Hematopoietic multipotent progenitor cell treated with erythropoietin and hydrocortisone succinate and interleukin-3 and kit ligand, for 6 days (in vitro differentiated cells): ENCODE data around the gene ATP5F1A.
"Not testable (repeated sequence)": the region's sequence is repeated elsewhere in the genome, so short reads cannot be mapped to it uniquely, and the experiment has no call there.

Experiments used
- DNase-seq: peaks from one replicate; pipeline ENCODE4 v3.0.0-alpha.2; 2015

ATP5F1A gene

DNA sequence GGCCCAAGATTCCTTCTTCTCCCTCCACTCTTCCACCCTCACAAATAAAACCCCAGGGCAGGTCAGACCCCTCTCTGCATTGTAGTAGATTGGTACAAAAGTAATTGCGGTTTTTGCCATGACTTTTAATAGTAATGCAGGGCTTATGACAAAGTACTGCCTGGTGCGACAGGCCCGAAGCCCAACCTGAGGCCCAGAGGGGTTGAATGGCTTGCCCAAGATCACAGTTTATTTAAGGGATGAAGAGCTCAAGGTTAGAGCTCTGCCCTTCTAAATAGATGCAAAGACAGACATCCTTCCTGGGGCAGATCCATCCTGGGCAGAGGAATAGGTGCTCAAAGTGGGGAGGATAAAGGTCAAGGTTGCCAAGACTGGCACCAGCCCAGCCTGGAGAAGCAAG is 25.1 kb downstream of the ATP5F1A start:
- DNase-seq: no peak

DNA sequence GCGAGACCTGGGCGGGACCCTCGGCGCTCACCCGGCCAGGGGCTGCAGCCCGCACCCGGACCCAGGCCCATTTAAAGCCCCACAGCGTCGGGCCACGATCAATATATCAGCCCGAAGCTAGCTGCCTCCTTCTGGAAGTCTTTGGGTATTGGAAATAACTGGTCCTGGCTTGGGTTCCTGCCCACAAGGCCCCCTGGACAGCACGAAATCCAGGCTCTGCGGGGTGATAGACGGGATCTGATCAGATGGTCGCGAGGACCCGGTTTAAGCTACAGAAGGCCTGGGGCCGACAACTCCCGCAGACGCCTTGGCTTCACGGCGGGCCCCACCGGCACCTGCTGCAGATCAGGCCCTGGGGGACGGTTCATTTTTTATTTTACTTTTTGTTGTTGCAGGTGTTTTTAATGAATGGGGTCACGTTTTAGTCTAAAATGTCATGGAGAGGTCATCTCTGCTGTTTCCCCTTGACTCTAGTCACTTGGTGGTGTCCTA is 25.7 kb downstream of the ATP5F1A start:
- DNase-seq: peak; percentile 14

DNA sequence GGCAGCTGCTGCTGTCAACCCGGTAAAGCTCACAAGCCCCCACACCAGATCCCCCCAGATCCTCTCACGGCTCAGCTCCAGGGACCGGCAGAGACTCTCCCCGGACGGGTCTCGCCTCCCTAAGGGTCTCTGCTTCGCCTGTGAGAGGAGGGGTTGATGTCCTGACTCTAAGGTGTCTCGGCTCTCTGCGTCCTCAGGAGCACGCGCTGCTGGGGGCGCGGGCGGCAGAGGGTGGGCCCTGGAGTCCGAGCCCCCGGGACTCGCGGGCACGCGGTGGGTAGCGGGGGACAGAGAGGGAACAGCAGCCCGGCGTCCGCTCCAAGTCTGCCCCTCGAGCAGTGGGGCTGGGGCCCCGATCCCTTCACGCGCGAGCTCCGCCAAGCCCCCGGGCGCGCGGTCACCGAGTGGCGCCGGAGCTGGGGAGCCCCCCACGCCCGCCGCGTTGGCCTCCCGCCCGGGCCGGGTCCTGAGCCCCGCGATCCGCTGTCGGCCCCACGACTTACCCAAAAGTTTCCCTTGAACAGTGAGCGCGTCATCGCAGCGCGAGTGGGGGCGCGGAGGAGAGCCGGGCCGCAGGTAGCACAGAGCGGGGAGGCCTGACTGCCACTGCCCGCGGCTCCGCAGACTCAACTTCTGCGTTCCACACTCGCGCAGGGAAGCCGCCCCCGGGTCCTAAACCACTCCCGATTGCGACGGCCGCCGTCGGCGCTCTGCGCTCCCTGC is 26.3 kb downstream of the ATP5F1A start, which contains the start of gene PSTPIP2:
Gene PSTPIP2 (minus strand): TSS at position 608 of the 723 bp plus-strand sequence. CDS start 72 bp downstream, at position 536.
- DNase-seq: peak; percentile 87

DNA sequence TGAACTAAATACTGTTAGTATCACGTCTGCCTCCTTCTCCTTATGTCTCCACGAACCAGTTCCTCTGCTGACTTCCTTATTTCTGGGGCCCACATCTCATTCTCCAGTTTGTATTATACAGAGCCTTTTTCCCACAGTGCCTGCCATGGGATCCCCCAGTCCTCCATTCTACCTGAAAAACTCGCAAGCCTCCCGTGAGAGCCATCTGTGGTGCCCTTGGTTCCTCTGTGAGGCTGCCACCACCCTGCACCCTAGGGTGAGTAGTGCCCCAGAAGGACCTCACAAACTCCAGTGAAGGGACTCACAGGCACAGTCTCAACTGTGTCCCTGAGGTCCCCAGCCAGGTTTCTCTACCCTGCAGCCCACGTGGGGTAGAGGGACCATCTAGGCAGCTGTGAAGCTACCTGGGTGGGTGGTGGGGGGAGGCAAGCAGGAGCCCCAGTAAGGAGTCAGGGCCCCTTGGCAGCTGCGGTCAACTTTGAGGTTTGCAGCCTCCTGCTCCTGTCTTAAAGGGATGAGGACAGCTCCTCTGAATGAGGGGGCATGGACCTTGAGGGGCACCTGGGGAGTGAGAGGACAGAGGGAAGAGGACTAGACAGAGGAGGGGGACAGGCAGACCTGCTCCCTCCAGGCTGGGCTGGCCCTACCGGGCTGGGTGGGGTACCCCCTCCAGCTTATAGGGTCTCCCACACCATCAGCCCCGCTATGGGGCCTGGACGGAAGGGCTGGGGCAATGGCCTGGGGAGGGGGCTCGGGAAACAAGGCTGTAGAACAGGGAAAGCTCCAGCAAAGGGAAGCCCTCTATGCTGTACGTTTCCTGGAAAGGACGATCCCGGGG is 27.1 kb downstream of the ATP5F1A start:
- DNase-seq: peak; percentile 66

DNA sequence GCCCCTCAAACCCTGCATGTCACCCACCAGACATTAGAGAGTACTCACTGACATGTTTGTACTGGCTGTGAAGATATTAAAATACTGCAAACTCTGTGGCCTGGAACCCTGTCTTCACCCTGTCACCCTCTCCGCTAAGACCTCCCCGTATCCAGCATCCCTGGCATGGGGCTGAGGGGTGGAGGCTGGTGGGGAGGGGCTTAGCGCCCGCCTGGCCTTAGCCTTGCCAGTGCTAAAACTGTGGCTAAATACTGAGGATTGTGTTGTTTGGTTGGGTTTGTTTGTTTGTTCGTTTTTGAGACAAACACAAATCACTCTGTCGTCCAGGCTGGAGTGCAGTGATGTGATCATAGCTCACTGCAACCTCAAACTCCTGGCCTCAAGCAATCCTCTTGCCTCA is 27.9 kb downstream of the ATP5F1A start:
- DNase-seq: peak; percentile 11

DNA sequence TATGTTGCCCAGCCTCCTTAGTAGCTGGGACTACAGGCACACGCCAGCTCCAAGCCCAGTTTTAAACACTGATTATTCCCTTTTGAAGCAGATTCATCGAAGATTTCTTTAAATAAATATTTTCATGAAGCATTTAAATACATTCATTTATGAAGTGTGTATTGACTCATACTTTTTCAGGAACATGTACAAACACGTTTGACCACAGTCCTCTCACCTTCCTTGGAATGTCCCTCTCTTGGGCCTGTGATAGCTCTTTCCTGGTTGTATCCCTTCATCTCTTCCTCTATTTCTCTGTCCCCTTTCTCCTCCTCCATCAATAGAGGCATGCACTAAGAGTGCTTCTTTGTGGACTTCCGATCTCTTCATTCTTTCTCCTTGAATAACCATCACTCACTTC is 28.6 kb downstream of the ATP5F1A start:
- no peak for DNase-seq

DNA sequence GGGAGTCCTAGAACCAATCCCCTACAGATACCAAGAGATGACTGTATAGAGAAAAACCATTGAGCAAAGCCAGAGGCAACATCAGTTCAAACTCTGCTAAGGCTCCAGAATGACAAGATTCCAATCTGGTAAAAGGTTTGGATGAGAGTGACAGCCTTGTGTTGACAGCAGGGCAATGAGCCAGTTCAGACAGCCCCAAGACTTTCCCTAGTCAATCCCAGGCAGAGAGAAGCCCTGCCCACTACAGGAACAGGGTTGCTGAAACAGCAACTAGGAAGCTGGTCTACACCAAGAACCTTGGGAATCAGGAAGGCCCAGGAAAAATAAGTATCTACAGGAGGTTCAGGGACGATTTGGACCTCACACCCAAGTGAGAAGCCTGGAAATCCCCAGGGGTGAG is 29.3 kb downstream of the ATP5F1A start:
- DNase-seq: peak; percentile 10

DNA sequence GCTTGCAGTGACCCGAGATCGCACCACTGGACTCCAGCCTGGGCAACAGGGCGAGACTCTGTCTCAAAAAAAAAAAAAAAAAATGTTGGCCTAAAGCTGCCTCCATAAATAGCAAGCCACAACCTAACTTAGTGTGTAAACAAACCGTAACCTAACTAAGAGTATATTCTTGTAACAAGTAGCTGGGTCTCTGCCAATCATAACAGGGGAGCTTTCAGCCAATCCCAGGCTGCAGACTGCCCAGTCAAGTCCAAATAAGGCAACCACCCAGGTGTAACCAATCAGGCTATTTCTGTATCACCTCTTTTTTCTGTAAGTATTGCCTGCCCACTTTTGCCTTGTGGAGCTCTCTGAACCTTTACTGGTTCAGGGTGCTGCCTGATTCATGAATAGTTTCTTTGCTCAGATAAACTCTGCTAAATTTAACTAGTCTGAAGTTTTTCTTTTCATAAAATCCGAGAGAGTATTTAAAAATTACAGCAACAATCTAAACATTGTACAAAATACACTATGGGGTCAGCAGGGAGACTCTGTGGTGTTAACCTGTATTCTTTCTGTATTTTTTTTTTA is 30.6 kb downstream of the ATP5F1A start:
- peak; percentile 60 for DNase-seq

DNA sequence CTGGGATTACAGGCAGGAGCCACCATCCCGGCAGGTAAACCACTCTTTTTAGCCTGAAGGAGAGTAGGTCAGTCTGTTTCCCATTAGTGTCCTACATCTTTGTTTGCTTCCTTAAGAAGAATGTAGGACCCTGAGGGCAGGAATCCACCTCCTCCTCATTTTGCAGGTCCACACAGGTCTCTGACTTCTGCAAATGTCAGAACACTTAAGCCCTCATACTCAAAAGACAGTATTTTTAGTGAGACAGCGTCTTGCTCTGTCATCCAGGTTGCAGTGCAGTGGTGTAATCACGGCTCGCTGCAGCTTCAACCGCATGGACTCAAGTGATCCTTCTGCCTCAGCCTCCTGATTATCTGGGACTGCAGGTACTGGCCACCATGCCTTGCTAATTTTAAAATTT is 35.3 kb downstream of the ATP5F1A start:
- DNase-seq: no peak

DNA sequence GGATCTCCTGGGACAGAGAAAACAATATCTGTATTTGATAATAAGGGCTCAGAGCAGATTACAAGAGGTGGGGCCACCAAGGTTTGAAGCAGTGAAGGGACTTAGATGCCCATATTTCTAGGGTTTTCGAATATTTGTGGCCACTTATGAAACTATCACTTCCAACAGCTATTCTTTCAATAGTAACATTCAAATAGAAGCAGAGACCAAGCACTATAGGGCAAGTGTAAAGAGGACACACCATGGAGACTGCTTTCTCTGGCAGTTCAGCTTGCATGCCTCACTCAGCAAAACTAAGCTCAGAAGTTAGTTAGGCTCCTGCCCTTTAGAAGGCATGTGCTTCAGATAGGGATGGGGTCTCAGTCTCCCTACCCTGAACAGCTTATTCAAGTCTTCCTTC is 36.3 kb downstream of the ATP5F1A start:
- no peak for DNase-seq

DNA sequence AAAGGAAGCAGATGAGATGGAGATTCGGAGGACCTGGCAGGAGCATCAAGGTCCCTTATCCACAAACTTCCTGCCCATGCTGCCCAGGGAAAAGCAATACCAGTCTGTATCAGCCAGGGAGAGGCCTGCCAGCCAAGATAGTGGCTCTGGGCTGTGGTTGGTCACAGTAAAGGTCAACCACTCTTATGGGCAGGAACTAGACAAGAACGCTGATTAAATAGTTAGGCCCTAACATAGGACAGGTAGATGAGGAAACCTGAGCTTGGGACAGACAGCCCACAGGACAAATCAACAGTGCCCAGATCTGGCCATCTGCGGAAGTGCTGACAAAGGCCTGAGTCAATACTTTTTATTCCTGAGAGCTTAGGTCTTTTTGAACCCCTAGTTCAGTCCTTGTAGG is 36.7 kb downstream of the ATP5F1A start:
- peak; percentile 71 for DNase-seq

DNA sequence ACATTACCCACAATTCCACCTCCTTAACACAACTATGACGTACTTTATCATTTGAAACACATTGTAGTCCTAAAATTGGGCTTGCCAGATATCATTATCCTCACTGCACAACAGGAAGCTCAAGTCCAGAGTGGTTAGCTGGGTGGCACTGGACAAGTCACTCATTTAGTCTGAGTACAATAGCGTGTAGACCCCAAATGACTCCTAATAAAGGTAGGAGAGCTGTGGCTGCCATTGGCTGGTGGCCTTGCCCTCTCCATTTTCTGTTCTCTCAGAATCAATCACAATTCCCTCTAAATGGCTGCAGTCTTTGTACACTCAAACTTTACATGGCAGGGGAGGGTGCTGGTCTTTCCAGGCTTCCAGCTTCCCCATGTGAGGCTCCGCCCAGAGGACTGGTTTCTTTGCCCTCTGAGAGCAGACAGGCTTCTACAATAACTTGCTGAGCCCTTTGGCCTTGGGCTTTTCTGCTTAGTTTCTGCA is 37.7 kb downstream of the ATP5F1A start:
- peak; percentile 94 for DNase-seq

DNA sequence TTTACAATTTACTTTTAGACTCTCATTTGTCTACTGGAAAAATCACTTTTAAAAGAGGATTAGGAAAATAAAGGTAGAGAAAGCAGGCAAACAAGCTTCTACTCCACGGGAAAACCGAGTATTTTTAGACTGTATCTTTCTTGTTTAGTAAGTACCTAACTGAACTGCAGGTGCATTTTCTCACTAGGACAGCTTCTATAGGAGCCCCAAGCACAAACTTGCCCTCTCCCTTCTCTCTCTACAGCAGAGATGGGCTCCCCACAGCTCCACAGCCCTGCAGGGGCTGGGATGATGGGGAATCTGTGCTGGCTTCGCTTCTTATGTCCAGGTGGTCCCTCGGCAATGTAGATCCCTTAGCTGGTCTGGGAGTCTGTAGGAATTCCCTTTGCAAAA is 42.3 kb downstream of the ATP5F1A start:
- DNase-seq: peak; percentile 27

DNA sequence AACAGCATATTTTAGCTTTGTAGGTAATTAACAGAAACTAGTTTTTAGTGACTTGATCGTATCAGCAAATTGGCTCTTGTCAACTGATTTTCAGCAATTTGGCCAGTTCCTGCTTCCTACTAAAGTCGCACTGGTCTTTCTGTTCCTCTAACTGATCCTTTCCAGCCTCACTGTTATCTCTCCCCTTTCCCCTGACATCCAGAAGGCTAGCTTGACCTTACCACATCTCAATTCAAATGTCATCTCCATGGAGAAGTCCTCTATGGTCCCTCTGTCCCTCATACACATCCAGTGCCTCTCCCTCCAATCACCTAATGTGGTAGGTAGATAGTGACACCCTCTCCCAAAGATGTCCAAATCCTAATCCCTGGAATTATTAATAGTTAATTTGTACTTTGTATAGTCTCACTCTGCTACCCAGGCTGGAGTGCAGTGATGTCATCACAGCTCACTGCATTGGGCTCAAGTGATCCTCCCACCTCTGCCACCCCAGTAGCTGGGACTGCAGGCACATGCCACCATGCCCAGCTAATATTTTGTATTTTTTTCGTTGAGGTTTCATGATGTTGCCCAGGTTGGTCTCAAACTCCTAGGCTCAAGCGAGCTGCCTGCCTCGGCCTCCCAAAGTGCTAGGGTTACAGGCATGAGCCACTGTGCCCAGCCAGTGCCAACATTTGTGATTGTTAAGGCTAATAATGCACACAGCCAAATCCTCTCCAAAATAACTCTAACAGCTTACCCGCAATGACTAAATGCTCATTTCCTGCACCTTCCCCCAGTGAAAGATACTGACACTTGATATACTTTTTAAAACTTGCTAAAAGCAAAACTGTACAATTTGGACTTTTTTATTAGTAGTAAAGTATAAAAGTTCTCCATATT is 42.9 kb downstream of the ATP5F1A start:
- DNase-seq: peak; percentile 61

DNA sequence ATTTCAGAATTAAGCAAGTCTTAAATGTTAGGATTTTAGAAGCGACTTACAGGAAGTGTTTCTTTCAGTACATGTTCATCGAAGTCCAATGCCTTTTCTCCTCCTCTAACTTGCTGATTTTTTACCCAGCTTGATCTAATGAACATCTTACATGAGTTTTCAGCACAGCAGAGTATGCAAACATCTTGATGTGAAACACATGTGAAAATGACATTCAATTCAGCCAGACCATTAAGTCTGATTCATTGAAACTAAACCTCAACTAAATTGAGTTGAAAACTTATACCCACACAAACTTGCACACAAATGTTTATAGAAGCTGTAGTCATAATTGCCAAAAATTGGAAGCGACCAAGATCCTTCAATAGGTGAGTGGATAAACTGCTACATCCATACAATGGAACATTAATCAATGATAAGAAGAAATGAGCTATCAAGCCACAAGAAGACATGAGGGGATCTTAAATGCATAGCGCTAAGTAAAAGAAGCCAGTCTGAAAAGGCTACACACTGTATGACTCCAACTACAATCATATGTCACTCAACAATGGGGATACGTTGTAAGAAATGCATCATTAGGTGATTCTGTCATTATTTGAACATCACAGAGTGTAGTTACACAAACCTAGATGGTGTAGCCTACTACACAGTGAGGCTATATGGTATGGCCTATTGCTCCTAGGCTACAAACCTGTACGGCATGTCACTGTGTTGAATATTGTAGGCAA is 44.6 kb downstream of the ATP5F1A start:
- DNase-seq: peak; percentile 1

DNA sequence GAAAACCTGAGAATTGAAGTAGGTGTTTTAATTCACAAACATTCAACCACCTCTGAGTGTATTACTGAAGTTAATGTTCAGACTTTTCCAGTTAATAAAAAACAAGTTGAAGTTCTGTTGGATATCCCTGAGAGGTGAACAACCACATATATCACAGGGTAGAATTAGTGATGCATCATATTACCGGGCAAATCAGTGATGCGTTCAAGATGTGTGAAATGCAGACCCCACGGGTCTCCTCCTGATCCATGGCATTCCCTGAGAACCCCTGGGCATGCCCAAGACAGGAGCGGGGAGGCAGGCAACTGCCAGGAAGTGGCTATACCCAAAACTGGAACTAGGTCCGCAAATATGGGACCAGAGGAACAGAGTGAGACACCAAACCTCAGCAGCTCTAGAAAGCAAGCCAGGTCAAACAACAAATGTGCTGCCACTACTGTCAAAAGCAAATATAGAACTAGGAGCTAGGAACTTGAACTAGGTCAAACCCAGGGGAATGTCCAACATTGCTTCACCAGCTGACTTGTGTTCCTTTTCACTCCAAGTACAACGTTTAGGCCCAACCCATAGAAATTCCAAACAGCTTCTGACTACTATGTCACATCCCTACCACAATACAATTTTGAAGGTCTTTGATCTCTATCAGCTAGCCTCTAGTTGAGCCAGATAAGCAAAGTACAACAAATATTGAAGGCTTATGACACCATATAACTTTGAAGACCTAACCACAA is 46.2 kb downstream of the ATP5F1A start:
- peak; percentile 45 for DNase-seq

DNA sequence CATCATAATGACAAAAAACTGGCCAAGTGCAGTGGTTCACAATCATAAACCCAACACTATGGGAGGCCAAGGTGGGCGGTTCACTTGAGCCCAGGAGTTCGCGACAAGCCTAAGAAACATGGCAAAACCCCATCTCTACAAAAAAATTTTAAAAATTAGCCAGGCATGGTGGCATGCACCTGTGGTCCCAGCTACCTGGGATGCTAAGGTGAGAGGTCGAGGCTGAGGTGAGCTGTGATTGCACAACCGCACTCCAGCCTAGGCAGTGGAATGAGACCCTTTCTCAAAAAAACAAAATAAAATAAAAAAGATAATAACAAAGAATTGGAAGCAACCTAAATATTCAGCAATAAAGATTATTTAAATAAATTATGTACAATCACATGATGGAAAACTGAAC is 47.8 kb downstream of the ATP5F1A start:
- no peak for DNase-seq

DNA sequence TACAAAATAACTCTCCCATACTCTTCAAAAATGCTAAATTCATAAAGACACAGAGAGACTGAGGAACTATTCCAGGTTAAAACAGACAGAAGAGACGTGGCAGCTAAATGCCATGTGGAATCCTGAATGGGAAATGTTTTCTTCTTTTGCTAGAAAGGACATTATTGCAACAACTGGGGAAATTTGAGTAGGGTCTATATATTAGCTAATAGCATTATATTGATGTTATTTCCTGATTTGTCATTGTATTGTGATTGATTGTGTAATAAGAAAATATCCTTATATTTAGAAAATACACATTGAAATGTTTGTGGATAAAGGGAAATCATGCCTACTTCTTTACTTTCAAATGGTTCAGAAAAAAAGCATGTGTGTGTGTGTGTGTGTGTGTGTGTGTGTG is 49.5 kb downstream of the ATP5F1A start:
- DNase-seq: no peak

DNA sequence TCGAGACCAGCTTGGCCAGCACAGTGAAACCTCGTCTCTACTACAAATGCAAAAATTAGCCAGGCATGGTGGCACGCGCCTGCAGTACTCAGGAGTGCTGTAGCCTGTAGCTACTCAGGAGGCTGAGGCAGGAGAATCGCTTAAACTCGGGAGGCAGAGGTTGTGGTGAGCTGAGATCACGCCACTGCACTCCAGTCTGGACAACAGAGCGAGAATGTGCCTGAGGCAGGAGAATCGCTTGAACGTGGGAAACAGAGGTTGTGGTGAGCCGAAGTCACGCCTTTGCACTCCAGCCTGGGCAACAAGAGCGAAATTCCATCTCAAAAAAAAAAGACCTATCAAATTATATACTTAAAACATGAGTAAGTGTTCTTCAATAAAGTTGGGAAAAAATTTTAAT is 50.7 kb downstream of the ATP5F1A start:
- DNase-seq: not testable (repeated sequence)

DNA sequence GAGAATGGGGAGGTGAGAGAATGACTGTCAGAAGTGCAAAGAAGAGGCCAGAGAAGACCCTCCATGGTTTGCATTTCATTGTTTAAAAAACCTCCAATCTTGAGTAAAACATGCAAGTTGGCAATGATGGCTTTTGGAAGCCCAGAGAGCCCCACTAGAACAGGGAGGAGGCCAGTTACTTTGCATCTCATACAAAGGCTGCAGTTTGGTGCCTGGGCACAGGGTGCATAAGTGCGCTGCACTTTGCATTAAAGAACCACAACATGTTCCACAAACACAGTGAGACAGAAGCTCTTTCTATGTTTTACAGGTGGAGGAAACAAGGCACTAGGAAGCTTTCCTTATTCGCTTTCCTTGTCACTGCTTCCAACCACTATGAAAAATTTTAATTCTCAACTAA is 51.4 kb downstream of the ATP5F1A start:
- no peak for DNase-seq

DNA sequence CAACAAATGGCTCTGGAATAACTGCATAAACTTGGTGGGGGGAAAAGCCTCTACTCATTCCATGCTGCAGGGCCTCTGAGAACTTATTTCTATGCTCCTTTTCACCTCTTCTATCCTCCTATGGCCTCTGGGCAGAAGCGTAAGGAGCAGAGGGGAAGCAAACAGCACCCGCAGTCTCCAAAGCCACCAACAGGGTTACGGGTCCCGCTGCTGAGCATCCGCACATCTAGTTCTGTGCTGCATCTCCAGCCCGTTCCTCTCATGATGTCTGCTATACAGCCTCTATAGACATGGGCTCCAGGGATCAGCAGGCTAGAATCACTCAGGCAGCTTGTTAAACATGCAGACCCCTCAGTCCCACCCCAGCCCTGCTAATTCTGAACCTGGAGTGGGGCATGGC is 52.0 kb downstream of the ATP5F1A start:
- DNase-seq: no peak
